Psoas muscle (tissue), 8 donors: Measurements from ENCODE around the gene FAM219A. TPM values are rescaled to one million over a fixed set of nuclear protein-coding genes. Genes with fewer than 3 reads are reported as not detected.
A peak's percentile ranks its signal among the peaks of the same experiment; 100 is the strongest.
"Not testable (repeated sequence)": the region's sequence is repeated elsewhere in the genome, so short reads cannot be mapped to it uniquely, and the experiment has no call there.

Experiments used
- ATAC-seq, 4 donors: fragments of 200-7000 bp; cut with Tn5 transposase; one replicate each; pipeline ENCODE4 v1.9.1; 2020; ENCODE audit warnings: moderate library complexity in 3 of 4, mild to moderate bottlenecking in 2 of 4
- DNase-seq, 2 donors: peaks; one replicate each; pipeline ENCODE4 v3.0.0-alpha.2; 2020
- H3K27ac ChIP-seq: fragments of 200-600 bp; one replicate; pipeline ENCODE4 v1.8.0; 2022
- H3K27me3 ChIP-seq, 3 donors: fragments of 200-600 bp in 1 of 3; one replicate each; pipeline versions ENCODE4 v1.6.1 to v1.8.0; 2013 to 2022; ENCODE audit warnings: low read length in 2 of 3, mild to moderate bottlenecking in 2 of 3, moderate library complexity in 1 of 3; ENCODE audit not compliant: insufficient read depth in 3 of 3
- H3K36me3 ChIP-seq, 2 donors: fragments of 200-600 bp in 1 of 2; one replicate each; pipeline versions ENCODE4 v1.6.1 to v1.8.0; 2013 to 2022; ENCODE audit warnings: low read depth in 1 of 2, mild to moderate bottlenecking in 1 of 2, moderate library complexity in 1 of 2; ENCODE audit not compliant: insufficient read depth in 1 of 2
- H3K4me1 ChIP-seq: fragments of 200-600 bp; one replicate; pipeline ENCODE4 v1.8.0; 2022
- H3K4me3 ChIP-seq: fragments of 200-600 bp; one replicate; pipeline ENCODE4 v1.8.0; 2022; ENCODE audit warnings: mild to moderate bottlenecking
- H3K9me3 ChIP-seq: fragments of 200-600 bp; one replicate; pipeline ENCODE4 v1.8.0; 2022
- WGBS, 3 donors: extraction: QIAGEN DNeasy Blood & Tissue Kit; methylation state at CpG; one replicate each; pipeline versions ENCODE4 v1.1.6 to v1.1.7; 2013; 5-methylcytosine and 5-hydroxymethylcytosine counted together
- intact Hi-C, 2 donors: fragments of 100-400 bp; cut with DNase I; formaldehyde crosslinking; loops; one replicate each; pipeline versions ENCODE4 v1.11.0 to v1.14.2; 2022
- polyA plus RNA-seq, 3 donors: library from polyadenylated mRNA; stranded (reverse); fragments of 200-250 nt; gene quantifications; one replicate each; pipeline ENCODE4 v1.2.3, GENCODE V29; 2013
- total RNA-seq, 4 donors: library from RNA; stranded (reverse); fragmentation: NEBNext Ultra II Directional in 2 of 4; extraction: Animal tissue kit (Norgen Biotek cat#: 25700) in 2 of 4; gene quantifications; one replicate each; pipeline versions ENCODE4 v1.2.1 to v1.2.4, GENCODE V29; 2021 to 2023
- TF ChIP-seq, protein P1 (sequence below): fragments of 200-600 bp; IDR thresholded peaks from one replicate; pipeline ENCODE4 v1.8.0; 2022; ENCODE audit warnings: antibody characterized with exemption
- donor health status: healthy with polysubstance abuse.
- donor health status: DM: no; HTN: no; CAD: no; lungs with moderate emphysema.
- donor health status: Bipolar disorder and iron deficiency.
- donor health status: healthy.
- donor health status: DM: yes; HTN: yes; CAD: no.
- donor health status: DM: no; HTN: no; CAD: no.
- donor health status: DM: no; HTN: no; CAD: no.
- donor health status: DM: yes; HTN: yes; CAD: no.

Gene FAM219A
- total and polyA plus RNA-seq, 7 donors = 25.4 to 99.4 (median 36.5) TPM

DNA sequence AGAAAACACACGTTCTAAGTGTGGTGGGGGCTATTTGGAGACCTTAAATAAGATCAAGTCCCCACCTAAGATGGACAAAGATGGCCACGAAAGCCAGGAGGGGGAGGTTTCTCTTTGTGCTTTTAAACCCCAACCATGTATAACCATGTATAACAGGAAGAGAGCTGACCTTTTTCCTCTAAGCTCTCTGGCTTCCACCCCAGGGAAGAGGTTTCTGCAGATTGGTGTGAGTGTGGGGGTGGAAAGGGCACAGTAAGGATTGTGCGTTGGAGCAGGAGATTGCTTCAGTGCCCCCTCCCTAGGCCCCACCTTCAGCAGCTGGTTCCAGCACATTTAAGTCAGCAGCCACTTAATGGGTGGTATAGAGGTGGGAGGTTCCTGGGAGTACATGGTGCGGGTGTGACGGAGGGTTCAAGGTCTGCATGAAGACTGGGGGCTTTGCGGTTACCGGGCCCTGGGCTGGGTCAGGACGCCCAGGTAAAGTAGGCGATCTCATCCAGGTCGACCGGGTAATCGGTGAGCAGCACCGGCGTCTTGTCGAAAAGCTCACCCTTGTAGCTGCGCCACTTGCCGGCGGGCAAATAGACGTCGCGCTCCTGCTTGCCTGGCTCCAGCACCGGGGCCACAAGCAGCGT is 87.9 kb downstream of the FAM219A start:
- TF ChIP-seq, protein P1, sequence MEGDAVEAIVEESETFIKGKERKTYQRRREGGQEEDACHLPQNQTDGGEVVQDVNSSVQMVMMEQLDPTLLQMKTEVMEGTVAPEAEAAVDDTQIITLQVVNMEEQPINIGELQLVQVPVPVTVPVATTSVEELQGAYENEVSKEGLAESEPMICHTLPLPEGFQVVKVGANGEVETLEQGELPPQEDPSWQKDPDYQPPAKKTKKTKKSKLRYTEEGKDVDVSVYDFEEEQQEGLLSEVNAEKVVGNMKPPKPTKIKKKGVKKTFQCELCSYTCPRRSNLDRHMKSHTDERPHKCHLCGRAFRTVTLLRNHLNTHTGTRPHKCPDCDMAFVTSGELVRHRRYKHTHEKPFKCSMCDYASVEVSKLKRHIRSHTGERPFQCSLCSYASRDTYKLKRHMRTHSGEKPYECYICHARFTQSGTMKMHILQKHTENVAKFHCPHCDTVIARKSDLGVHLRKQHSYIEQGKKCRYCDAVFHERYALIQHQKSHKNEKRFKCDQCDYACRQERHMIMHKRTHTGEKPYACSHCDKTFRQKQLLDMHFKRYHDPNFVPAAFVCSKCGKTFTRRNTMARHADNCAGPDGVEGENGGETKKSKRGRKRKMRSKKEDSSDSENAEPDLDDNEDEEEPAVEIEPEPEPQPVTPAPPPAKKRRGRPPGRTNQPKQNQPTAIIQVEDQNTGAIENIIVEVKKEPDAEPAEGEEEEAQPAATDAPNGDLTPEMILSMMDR = no peak
- intact Hi-C loops = no loop called here
- 70 to 73% (median 70%) methylated on average over 23 of the region's 23 CpGs for WGBS, 3 donors
- no peak for DNase-seq
- Histone ChIP-seq H3K27me3 (no peaks in the 10 kb centered on the region), H3K4me1 (peaks cover 28% of the 10 kb centered on the region), H3K36me3 (peaks cover 0 to 28% of the 10 kb centered on the region in 2 donors), H3K4me3 (no peak overlapping the region), H3K27ac (peak overlapping the region; percentile 30), H3K9me3 (no peaks in the 10 kb centered on the region)
- ATAC-seq = peak in 1 of 4 donors; percentile 13

DNA sequence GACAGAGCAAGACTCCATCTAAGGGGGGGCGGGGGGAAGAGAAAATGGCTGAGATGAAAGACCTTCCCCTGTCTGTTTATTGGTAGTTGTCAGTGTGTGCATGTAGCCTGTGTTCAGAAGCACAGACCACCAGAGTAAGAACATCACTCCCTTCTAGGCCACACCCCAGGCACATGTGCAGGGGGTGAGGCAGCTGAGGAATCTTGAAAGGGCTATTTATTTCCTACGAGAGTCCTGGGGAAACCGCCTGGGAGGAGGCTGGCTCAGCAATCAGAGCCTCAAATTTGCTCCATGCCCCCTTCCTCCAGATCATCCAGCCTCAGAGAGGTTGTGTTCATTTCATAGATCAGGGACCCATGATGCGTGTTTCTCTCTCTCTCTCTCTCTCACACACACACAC is 88.7 kb downstream of the FAM219A start:
- intact Hi-C loops = no loop called here
- WGBS, 3 donors = 52 to 67% (median 61%) methylated on average over 4 of the region's 4 CpGs
- DNase-seq = no peak
- Histone ChIP-seq H3K4me3 (no peak overlapping the region), H3K9me3 (no peaks in the 10 kb centered on the region), H3K4me1 (peaks cover 28% of the 10 kb centered on the region), H3K27me3 (no peaks in the 10 kb centered on the region), H3K36me3 (peaks cover 0 to 28% of the 10 kb centered on the region in 2 donors), H3K27ac (peak overlapping the region; percentile 30)
- TF ChIP-seq, protein P1 = no peak
- peak in 2 of 4 donors; percentile 29 for ATAC-seq

DNA sequence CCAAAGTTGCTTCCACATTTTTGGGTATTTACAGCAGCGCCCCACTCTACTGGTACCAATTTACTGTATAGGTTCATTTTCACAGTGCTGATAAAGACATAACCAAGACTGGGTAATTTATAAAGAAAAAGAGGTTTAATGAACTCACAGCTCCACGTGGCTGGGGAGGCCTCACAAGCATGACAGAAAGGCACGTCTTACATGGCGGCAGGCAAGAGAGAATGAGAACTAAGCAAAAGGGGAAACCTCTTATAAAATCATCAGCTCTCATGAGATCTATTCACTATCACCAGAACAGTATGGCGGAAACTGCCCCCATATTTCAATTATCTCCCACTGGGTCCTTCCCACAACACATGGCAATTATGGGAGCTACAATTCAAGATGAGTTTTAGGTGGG is 89.6 kb downstream of the FAM219A start:
- intact Hi-C loops, DNase-seq, H3K27ac ChIP-seq, H3K9me3 ChIP-seq, H3K4me3 ChIP-seq, ATAC-seq, H3K27me3 ChIP-seq: not testable (repeated sequence)
- Histone ChIP-seq H3K36me3 (peaks cover 0 to 28% of the 10 kb centered on the region in 2 donors), H3K4me1 (peaks cover 28% of the 10 kb centered on the region)
- WGBS, 3 donors = 89 to 96% (median 95%) methylated on average over 5 of the region's 5 CpGs

DNA sequence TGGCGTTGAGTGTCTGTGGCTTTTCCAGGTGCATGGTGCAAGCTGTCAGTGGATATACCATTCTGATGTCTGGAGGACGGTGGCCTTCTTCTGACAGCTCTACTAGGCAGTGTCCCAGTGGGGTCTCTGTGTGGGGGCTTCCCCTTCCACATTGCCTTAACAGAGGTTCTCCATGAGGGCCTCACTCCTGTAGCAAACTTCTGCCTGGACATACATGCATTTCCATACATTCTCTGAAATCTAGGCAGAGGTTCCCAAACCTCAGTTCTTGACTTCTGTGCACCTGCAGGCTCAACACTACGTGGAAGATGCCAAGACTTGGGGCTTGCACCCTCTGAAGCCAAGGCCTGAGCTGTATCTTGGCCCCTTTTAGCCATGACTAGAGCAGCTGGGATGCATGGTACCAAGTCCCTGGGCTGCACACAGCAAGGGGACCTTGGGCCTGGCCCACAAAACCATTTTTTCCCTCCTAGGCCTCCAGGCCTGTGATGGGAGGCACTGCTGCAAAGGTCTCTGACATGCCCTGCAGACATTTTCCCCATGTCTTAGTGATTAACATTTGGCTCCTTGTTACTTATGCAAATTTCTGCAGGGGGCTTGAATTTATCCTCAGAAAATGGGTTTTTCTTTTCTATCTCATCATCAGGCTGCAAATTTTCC is 90.5 kb downstream of the FAM219A start:
- ATAC-seq, H3K27ac ChIP-seq, intact Hi-C loops, H3K4me3 ChIP-seq, H3K9me3 ChIP-seq, DNase-seq, H3K27me3 ChIP-seq: not testable (repeated sequence)
- WGBS, 3 donors = 86 to 91% (median 88%) methylated on average over 3 of the region's 3 CpGs
- Histone ChIP-seq H3K4me1 (peaks cover 26% of the 10 kb centered on the region), H3K36me3 (peaks cover 0 to 28% of the 10 kb centered on the region in 2 donors)

DNA sequence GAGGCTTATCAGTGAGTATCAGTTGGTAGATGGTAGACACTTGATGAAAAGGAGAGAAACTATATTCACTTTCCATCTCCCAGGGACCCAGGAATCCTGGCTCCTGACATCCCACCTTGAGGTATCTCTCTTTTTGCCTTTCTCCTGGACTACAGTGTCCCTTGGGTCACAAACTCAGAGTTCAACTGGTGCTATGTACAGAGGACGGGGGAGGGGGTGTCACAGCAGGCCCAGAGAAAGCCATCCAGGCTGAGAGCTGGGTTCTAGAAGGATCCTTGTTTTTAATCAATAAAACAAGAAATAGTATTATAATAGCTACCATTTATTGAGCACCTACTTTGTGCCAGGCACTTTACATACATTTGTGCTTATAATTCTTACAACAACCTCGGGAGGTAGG is 92.0 kb downstream of the FAM219A start:
- H3K9me3 ChIP-seq = no peaks in the 10 kb centered on the region
- H3K4me1 ChIP-seq = peaks cover 26% of the 10 kb centered on the region
- TF ChIP-seq, protein P1 = no peak
- H3K36me3 ChIP-seq = peaks cover 0 to 16% of the 10 kb centered on the region in 2 donors
- H3K27me3 ChIP-seq = no peaks in the 10 kb centered on the region
- no peak overlapping the region for H3K27ac ChIP-seq
- WGBS, 3 donors = 79 to 88% (median 87%) methylated on average over 2 of the region's 2 CpGs
- no peak overlapping the region for H3K4me3 ChIP-seq
- intact Hi-C loops = no loop called here
- DNase-seq (no peak), ATAC-seq (no peak)
